GM18858 (cell line): ENCODE data around the gene AAK1.

Source experiments
- ATAC-seq: cut with Tn5 transposase; IDR thresholded peaks from one replicate; pipeline ENCODE4 v1.9.1; 2021; ENCODE audit not compliant: unreplicated experiment

AAK1 gene

GRCh38 chr2:69499242-69499641 lies 144.3 kb downstream of the AAK1 start:
- no peak for ATAC-seq

- no peak for ATAC-seq
Measured at GRCh38 chr2:69495861-69496260, 147.7 kb downstream of the AAK1 start.

- ATAC-seq = no peak
Measured at GRCh38 chr2:69495008-69495407, 148.5 kb downstream of the AAK1 start.

DNA sequence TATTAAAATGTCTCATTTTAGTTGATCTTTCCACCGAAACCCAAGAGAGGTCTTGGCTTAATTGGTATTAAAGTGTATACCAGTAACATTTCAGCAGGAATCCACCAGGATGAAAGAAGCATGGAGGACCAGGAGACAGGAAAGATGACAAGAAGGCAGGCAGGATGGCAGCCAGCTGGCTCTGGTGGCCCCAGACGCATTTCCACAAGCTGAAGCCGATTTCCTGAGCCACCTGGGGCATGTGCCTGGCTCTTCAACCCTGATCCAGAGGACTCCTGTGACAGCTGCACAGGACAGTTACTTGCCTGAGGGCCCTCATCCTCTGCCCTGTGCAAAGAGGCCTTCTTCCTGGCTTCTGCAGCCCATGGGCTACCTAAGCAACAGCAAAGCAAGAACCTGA lies 149.4 kb downstream of the AAK1 start:
- ATAC-seq = no peak

GRCh38 chr2:69493268-69493667 lies 150.3 kb downstream of the AAK1 start:
- no peak for ATAC-seq

- ATAC-seq = no peak
Measured at GRCh38 chr2:69491864-69492263, 151.7 kb downstream of the AAK1 start.

- no peak for ATAC-seq
Measured at GRCh38 chr2:69490486-69490885, 153.1 kb downstream of the AAK1 start.

- ATAC-seq = no peak
Measured at GRCh38 chr2:69489793-69490192, 153.7 kb downstream of the AAK1 start.

DNA sequence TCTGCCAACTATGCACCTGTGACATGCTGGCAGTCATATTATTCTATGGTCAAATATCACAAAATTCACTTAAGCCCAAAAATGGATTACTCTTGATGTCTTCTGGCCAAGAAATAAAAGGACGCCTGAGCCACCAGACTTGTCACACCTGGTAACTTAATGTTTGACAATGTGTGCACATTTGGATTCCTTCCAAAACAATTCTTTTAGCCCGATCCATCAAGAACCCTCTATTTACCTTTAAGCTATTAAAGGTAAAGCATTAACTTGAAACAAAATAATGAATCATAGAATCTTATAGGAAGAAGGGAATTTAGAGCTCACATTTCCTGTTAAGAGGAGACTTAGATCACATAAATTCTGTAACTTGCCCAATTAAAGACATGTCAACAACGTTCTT lies 159.8 kb downstream of the AAK1 start:
- ATAC-seq = no peak

GRCh38 chr2:69483024-69483423 lies 160.5 kb downstream of the AAK1 start:
- ATAC-seq = no peak

DNA sequence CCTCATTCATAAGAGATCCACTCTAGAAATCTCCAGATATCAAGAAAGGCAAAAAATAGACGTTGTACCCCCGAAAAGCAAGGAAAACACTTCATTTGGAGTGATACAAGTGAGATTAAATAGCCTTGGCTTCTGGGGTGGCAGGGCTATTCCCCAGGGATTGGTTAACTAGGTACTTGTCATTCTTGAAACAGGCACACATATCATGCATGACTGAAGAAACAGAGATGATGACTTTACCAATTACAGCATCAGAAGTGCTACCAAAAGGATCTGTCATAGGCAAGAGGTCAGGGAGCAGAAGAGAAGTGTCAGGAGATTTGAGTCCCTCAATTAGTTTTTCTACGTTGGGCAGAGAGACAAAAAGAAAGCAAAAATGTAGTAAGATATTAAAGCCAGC lies 161.1 kb downstream of the AAK1 start:
- ATAC-seq = no peak

- no peak for ATAC-seq
Measured at GRCh38 chr2:69481421-69481820, 162.1 kb downstream of the AAK1 start.

- no peak for ATAC-seq
Measured at GRCh38 chr2:69477627-69478026, 165.9 kb downstream of the AAK1 start.

- no peak for ATAC-seq
Measured at GRCh38 chr2:69474688-69475087, 168.9 kb downstream of the AAK1 start.

DNA sequence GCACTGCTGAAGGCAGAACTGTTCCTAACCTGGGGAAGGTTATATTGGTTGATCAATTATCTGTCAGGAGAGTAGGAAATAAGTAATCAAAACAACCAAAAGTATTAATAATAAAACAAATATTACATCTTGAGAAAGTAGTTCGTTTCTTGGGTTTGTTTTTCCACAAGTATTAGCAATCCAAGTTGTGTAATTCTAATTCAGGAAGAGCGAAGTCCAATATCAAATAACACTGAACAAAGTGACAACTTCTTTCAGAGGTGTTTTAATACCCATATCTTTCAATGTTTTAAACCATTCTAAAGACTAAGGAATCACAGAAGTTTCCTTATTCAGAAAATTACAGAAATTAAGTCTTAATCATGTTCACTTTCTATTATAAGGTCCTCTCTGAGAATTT lies 171.7 kb downstream of the AAK1 start:
- ATAC-seq = no peak

GRCh38 chr2:69470911-69471310 lies 172.6 kb downstream of the AAK1 start:
- ATAC-seq = no peak

DNA sequence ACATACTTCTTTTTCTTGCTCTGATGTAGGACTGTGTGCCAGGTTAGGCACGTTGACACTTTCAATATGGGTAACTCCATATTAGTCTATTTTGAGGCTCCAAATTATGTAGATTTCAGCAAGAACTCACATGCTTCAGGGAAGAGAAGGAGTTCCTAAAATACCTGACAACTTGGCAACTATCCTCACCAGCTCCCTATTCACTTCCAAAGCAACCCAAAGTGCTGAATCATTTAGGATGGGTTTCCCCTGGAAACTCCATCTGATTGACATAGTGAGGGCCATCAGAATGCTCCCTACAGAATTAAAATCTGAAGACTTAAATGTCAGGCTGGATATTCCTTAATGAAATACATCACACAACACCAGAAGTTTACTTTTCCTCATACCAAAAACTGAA lies 173.8 kb downstream of the AAK1 start:
- no peak for ATAC-seq

- no peak for ATAC-seq
Measured at GRCh38 chr2:69469375-69469774, 174.2 kb downstream of the AAK1 start.

GRCh38 chr2:69466728-69467127 lies 176.8 kb downstream of the AAK1 start:
- ATAC-seq = no peak

- no peak for ATAC-seq
Measured at GRCh38 chr2:69465513-69466456, 177.8 kb downstream of the AAK1 start.

GRCh38 chr2:69464575-69464974 lies 179.0 kb downstream of the AAK1 start:
- no peak for ATAC-seq

- no peak for ATAC-seq
Measured at GRCh38 chr2:69462780-69463179, 180.8 kb downstream of the AAK1 start.

- ATAC-seq = no peak
Measured at GRCh38 chr2:69461404-69461803, 182.1 kb downstream of the AAK1 start.
